DND-41 (cell line): ENCODE results near the gene ACTG1.

ENCODE experiments used
- ATAC-seq: fragments of 200-7000 bp; cut with Tn5 transposase; 3 replicates; pipeline ENCODE4 v1.9.1; 2021; ENCODE audit warnings: low read depth; ENCODE audit not compliant: insufficient read depth
- DNase-seq: peaks from one replicate; pipeline ENCODE4 v3.0.0-alpha.2; 2020
- H2AFZ ChIP-seq: 2 replicates; pipeline ENCODE4 v1.6.0; 2012; ENCODE audit warnings: low read depth, low read length
- H3K27ac ChIP-seq: 2 replicates; pipeline ENCODE4 v1.5.1; 2012; ENCODE audit warnings: low read length, inconsistent platforms
- H3K27me3 ChIP-seq: fragments of 200-600 bp; sonication (generic); 2 replicates; pipeline ENCODE4 v1.6.0; 2012; ENCODE audit warnings: low read length, mild to moderate bottlenecking, inconsistent platforms; ENCODE audit not compliant: insufficient read depth, poor library complexity
- H3K36me3 ChIP-seq: 2 replicates; pipeline ENCODE4 v1.5.1; 2012; ENCODE audit warnings: low read length, inconsistent platforms; ENCODE audit not compliant: insufficient read depth
- H3K4me1 ChIP-seq: 2 replicates; pipeline ENCODE4 v1.5.1; 2012; ENCODE audit warnings: mild to moderate bottlenecking, low read length; ENCODE audit not compliant: insufficient read depth
- H3K4me2 ChIP-seq: 2 replicates; pipeline ENCODE4 v1.6.0; 2012; ENCODE audit warnings: mild to moderate bottlenecking, moderate library complexity, low read length, inconsistent platforms; ENCODE audit not compliant: insufficient read depth
- H3K4me3 ChIP-seq, 2 experiments: fragments of 200-600 bp in 1 of 2; shearing (Covaris generic) in 1 of 2; 2 replicates each; pipeline ENCODE4 v1.5.1; 2012 to 2016; ENCODE audit warnings: inconsistent platforms in 2 of 2, low read length in 2 of 2, mild to moderate bottlenecking in 2 of 2, low read depth in 1 of 2, moderate library complexity in 1 of 2
- H3K79me2 ChIP-seq: 2 replicates; pipeline ENCODE4 v1.6.0; 2012; ENCODE audit warnings: low read length, inconsistent platforms; ENCODE audit not compliant: insufficient read depth
- H3K9ac ChIP-seq: 2 replicates; pipeline ENCODE4 v1.6.0; 2012; ENCODE audit warnings: low read depth, mild to moderate bottlenecking, inconsistent platforms, low read length, moderate library complexity
- H3K9me3 ChIP-seq: 2 replicates; pipeline ENCODE4 v1.5.1; 2012; ENCODE audit warnings: low read length, moderate library complexity, mild to moderate bottlenecking, inconsistent platforms; ENCODE audit not compliant: insufficient read depth, severe bottlenecking
- H4K20me1 ChIP-seq: 2 replicates; pipeline ENCODE4 v1.6.0; 2012; ENCODE audit warnings: low read length; ENCODE audit not compliant: insufficient read depth
- CTCF ChIP-seq: IDR thresholded peaks from 2 replicates; pipeline ENCODE4 v1.5.1; 2012; ENCODE audit warnings: borderline replicate concordance, low read length, moderate library complexity, mild to moderate bottlenecking; ENCODE audit not compliant: poor library complexity, severe bottlenecking; ENCODE audit errors: extremely low read depth
- EZH2 ChIP-seq: IDR thresholded peaks from 3 replicates; pipeline ENCODE4 v1.6.1; 2012; ENCODE audit warnings: borderline replicate concordance, low read depth, mild to moderate bottlenecking, moderate library complexity, low read length, inconsistent platforms; ENCODE audit not compliant: severe bottlenecking

ACTG1 gene

GRCh38 chr17:81535480-81536298 is 23.1 kb upstream of the ACTG1 start:
- Histone ChIP-seq H3K4me3 (no peak overlapping the region), H4K20me1 (peaks cover 27% of the 10 kb centered on the region), H3K36me3 (peaks cover 25% of the 10 kb centered on the region), H3K27ac (no peak overlapping the region), H3K9me3 (no peaks in the 10 kb centered on the region), H3K4me2 (no peak overlapping the region), H2AFZ (no peak overlapping the region), H3K4me1 (no peaks in the 10 kb centered on the region), H3K79me2 (no peaks in the 10 kb centered on the region), H3K27me3 (no peaks in the 10 kb centered on the region), H3K9ac (no peak overlapping the region)
- DNase-seq (no peak), ATAC-seq (no peak)
- TF ChIP-seq CTCF = no peak
- TF ChIP-seq EZH2 = no peak

- no peak overlapping the region for H3K4me2 ChIP-seq
- no peak overlapping the region for H3K9ac ChIP-seq
- no peak for ATAC-seq
Observed at GRCh38 chr17:81535007-81535328, 22.4 kb upstream of the ACTG1 start.

GRCh38 chr17:81534157-81535006 is 21.8 kb upstream of the ACTG1 start:
- no peak overlapping the region for H3K4me2 ChIP-seq

More at GRCh38 chr17:81535007-81535328, 22.4 kb upstream of the ACTG1 start:
- H3K4me3 ChIP-seq = no peak overlapping the region
- DNase-seq = no peak
- H3K27ac ChIP-seq = no peak overlapping the region
- peaks cover 27% of the 10 kb centered on the region for H4K20me1 ChIP-seq
- no peaks in the 10 kb centered on the region for H3K4me1 ChIP-seq
- H3K9me3 ChIP-seq = no peaks in the 10 kb centered on the region
- no peaks in the 10 kb centered on the region for H3K79me2 ChIP-seq
- no peak for TF ChIP-seq CTCF
- no peak overlapping the region for H2AFZ ChIP-seq
- peaks cover 18% of the 10 kb centered on the region for H3K36me3 ChIP-seq
- H3K27me3 ChIP-seq = no peaks in the 10 kb centered on the region

More at GRCh38 chr17:81534157-81535006, 21.8 kb upstream of the ACTG1 start:
- Histone ChIP-seq H3K9me3 (no peaks in the 10 kb centered on the region), H3K4me1 (no peaks in the 10 kb centered on the region), H3K9ac (no peak overlapping the region), H3K79me2 (no peaks in the 10 kb centered on the region), H3K27ac (no peak overlapping the region), H3K27me3 (no peaks in the 10 kb centered on the region), H3K36me3 (peaks cover 12% of the 10 kb centered on the region), H4K20me1 (peaks cover 27% of the 10 kb centered on the region), H3K4me3 (no peak overlapping the region), H2AFZ (no peak overlapping the region)
- no peak for TF ChIP-seq CTCF
- no peak for TF ChIP-seq EZH2
- DNase-seq (no peak), ATAC-seq (0 out of 3 replicates have a peak, but pooled peaks have one; percentile 14)
